GM11168 (cell line): ENCODE measurements around the gene ENGASE.
"Not testable (repeated sequence)": the region's sequence is repeated elsewhere in the genome, so short reads cannot be mapped to it uniquely, and the experiment has no call there.

Experiments used
- in situ Hi-C: fragments of 300-500 bp; cut with MboI; formaldehyde crosslinking; loops from one replicate; pipeline ENCODE4 v1.12.0; 2022; ENCODE audit warnings: low sequenced_read_pairs; ENCODE audit not compliant: unreplicated experiment

ENGASE gene

GRCh38 chr17:79049821-79050220, 24.8 kb upstream of the ENGASE start:
- in situ Hi-C loops: no loop called here

- in situ Hi-C loops: no loop called here
Measured at GRCh38 chr17:79050551-79050950, 24.1 kb upstream of the ENGASE start.

GRCh38 chr17:79051306-79051705, 23.3 kb upstream of the ENGASE start:
- in situ Hi-C loops: no loop called here

GRCh38 chr17:79052131-79052530, 22.5 kb upstream of the ENGASE start:
- in situ Hi-C loops: no loop called here

GRCh38 chr17:79053251-79053925, 21.2 kb upstream of the ENGASE start:
- in situ Hi-C loops: no loop called here

- in situ Hi-C loops: no loop called here
Measured at GRCh38 chr17:79054200-79054960, 20.2 kb upstream of the ENGASE start.

- in situ Hi-C loops: no loop called here
Measured at GRCh38 chr17:79055197-79055596, 19.4 kb upstream of the ENGASE start.

GRCh38 chr17:79057737-79058385, 16.8 kb upstream of the ENGASE start:
- in situ Hi-C loops: no loop called here

- in situ Hi-C loops: no loop called here
Measured at GRCh38 chr17:79062691-79063090, 11.9 kb upstream of the ENGASE start.

GRCh38 chr17:79064026-79064425, 10.6 kb upstream of the ENGASE start:
- in situ Hi-C loops: no loop called here

- in situ Hi-C loops: no loop called here
Measured at GRCh38 chr17:79065105-79065670, 9.4 kb upstream of the ENGASE start.

GRCh38 chr17:79066963-79067362, 7.7 kb upstream of the ENGASE start:
- in situ Hi-C loops: no loop called here

GRCh38 chr17:79070266-79070880, 4.3 kb upstream of the ENGASE start:
- in situ Hi-C loops: no loop called here

GRCh38 chr17:79071161-79071740, 3.4 kb upstream of the ENGASE start:
- in situ Hi-C loops: no loop called here

GRCh38 chr17:79072544-79072943, 2.1 kb upstream of the ENGASE start:
- in situ Hi-C loops: no loop called here

GRCh38 chr17:79073016-79073705, 1.5 kb upstream of the ENGASE start:
- in situ Hi-C loops: no loop called here

- in situ Hi-C loops: no loop called here
Measured at GRCh38 chr17:79073706-79074088, 927 bp upstream of the ENGASE start.

GRCh38 chr17:79074121-79074648, 439 bp upstream of the ENGASE start:
- in situ Hi-C loops: not testable (repeated sequence)

- in situ Hi-C loops: no loop called here
Measured at GRCh38 chr17:79075446-79075750, 774 bp downstream of the ENGASE start.
